Left lung (tissue), 10 donors: ENCODE data around the gene LIMA1. TPM values are rescaled to one million over a fixed set of nuclear protein-coding genes. Genes with fewer than 3 reads are reported as not detected.

ENCODE experiments used
- ATAC-seq: fragments of 200-7000 bp; cut with Tn5 transposase; one replicate; pipeline ENCODE4 v1.9.1; 2020; ENCODE audit warnings: moderate library complexity
- DNase-seq, 4 donors: peaks; one replicate each; pipeline ENCODE4 v3.0.0-alpha.2; 2013 to 2020
- H3K27ac ChIP-seq, 2 donors: fragments of 200-600 bp; sonication (generic) in 1 of 2; one replicate each; pipeline versions ENCODE4 v1.5.0 to v1.8.0; 2020 to 2021
- H3K27me3 ChIP-seq, 2 donors: fragments of 200-600 bp; sonication (generic) in 1 of 2; one replicate each; pipeline versions ENCODE4 v1.5.0 to v1.8.0; 2020 to 2021
- H3K36me3 ChIP-seq, 2 donors: fragments of 200-600 bp; sonication (generic) in 1 of 2; one replicate each; pipeline versions ENCODE4 v1.5.0 to v1.8.0; 2020 to 2021
- H3K4me1 ChIP-seq, 2 donors: fragments of 200-600 bp; one replicate each; pipeline ENCODE4 v1.8.0; 2021
- H3K4me3 ChIP-seq, 2 donors: fragments of 200-600 bp; sonication (generic) in 1 of 2; one replicate each; pipeline versions ENCODE4 v1.5.0 to v1.8.0; 2020 to 2021; ENCODE audit warnings: mild to moderate bottlenecking in 1 of 2
- H3K9me3 ChIP-seq, 2 donors: fragments of 200-600 bp; sonication (generic) in 1 of 2; one replicate each; pipeline versions ENCODE4 v1.5.0 to v1.8.0; 2020 to 2021
- intact Hi-C, 2 donors: fragments of 100-400 bp; cut with DNase I; formaldehyde crosslinking; loops; one replicate each; pipeline versions ENCODE4 v1.11.2 to v1.14.2; 2022
- polyA plus RNA-seq, 6 donors: library from polyadenylated mRNA; unstranded; fragments of 120-200 nt; gene quantifications; one replicate each; pipeline ENCODE4 v1.2.1, GENCODE V29; 2013; ENCODE audit not compliant: insufficient read length in 6 of 6
- total RNA-seq, 2 donors: library from RNA; stranded (reverse); fragmentation: NEBNext Ultra II Directional; extraction: Animal tissue kit (Norgen Biotek cat#: 25700); gene quantifications; one replicate each; pipeline ENCODE4 v1.2.1, GENCODE V29; 2021
- TF ChIP-seq, protein P1 (sequence below), 2 donors: fragments of 200-600 bp; sonication (generic) in 1 of 2; IDR thresholded peaks; one replicate each; pipeline versions ENCODE4 v1.5.0 to v1.8.0; 2021; ENCODE audit warnings: antibody characterized with exemption in 2 of 2
- donor health status: DM: no; HTN: yes; CAD: no.
- donor health status: DM: no; HTN: no; CAD: no.

Gene LIMA1
- total and polyA plus RNA-seq, 8 donors: 71.9 to 91.0 (median 81.9) TPM

DNA sequence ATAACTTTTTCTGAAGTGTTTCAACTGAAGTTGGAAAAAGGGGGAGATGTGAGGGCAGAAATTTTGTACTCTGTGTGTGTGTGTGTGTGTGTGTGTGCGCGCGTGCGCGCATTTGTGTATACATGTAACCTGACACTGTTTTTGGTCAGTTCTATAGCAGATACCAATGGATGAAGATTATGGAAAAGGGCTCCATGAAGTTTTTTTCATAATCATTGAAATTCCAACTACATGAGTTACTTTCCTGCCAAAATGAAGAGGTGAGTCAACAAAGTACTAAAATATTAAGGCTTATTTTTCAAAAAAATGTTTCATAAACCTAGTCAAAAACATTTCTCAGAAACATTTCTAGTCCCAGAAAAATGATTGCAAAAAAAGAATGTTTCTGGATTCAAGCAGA, 90.4 kb downstream of the LIMA1 start:
- Histone ChIP-seq H3K27me3 (no peaks in the 10 kb centered on the region), H3K4me1 (peaks cover 0 to 7% of the 10 kb centered on the region in 2 donors), H3K4me3 (no peak overlapping the region), H3K9me3 (no peaks in the 10 kb centered on the region), H3K27ac (no peak overlapping the region), H3K36me3 (peaks cover 0 to 46% of the 10 kb centered on the region in 2 donors)
- no peak for ATAC-seq
- DNase-seq: no peak
- TF ChIP-seq, protein P1, sequence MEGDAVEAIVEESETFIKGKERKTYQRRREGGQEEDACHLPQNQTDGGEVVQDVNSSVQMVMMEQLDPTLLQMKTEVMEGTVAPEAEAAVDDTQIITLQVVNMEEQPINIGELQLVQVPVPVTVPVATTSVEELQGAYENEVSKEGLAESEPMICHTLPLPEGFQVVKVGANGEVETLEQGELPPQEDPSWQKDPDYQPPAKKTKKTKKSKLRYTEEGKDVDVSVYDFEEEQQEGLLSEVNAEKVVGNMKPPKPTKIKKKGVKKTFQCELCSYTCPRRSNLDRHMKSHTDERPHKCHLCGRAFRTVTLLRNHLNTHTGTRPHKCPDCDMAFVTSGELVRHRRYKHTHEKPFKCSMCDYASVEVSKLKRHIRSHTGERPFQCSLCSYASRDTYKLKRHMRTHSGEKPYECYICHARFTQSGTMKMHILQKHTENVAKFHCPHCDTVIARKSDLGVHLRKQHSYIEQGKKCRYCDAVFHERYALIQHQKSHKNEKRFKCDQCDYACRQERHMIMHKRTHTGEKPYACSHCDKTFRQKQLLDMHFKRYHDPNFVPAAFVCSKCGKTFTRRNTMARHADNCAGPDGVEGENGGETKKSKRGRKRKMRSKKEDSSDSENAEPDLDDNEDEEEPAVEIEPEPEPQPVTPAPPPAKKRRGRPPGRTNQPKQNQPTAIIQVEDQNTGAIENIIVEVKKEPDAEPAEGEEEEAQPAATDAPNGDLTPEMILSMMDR (IDR thresholded peaks at IDR 0.05): no peak
- intact Hi-C loops: no loop called here

DNA sequence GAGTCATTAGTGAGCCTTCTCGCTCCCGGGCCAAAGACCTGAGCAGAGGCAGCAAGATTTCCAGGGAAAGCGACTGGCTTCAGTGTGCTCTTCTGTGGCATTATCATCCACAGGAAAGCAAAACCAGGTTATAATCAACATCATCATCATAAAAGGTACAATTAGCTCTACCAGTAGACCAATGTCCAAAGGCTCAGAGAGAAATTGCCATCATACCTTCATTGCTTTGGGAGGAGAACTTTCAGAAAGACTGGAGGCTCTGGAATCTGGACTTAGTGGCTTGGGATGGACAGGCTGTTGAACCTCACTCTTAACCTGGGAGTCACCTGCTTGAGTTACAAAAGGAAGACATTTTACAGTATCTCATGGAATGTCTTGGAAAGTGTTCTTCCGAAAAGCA, 91.1 kb downstream of the LIMA1 start:
- Histone ChIP-seq H3K4me3 (no peak overlapping the region), H3K27me3 (no peaks in the 10 kb centered on the region), H3K27ac (no peak overlapping the region), H3K9me3 (no peaks in the 10 kb centered on the region), H3K36me3 (peaks cover 0 to 40% of the 10 kb centered on the region in 2 donors), H3K4me1 (peaks cover 3 to 11% of the 10 kb centered on the region in 2 donors)
- TF ChIP-seq, protein P1 (IDR thresholded peaks at IDR 0.05): no peak
- intact Hi-C loops: no loop called here
- ATAC-seq: no peak
- no peak for DNase-seq

DNA sequence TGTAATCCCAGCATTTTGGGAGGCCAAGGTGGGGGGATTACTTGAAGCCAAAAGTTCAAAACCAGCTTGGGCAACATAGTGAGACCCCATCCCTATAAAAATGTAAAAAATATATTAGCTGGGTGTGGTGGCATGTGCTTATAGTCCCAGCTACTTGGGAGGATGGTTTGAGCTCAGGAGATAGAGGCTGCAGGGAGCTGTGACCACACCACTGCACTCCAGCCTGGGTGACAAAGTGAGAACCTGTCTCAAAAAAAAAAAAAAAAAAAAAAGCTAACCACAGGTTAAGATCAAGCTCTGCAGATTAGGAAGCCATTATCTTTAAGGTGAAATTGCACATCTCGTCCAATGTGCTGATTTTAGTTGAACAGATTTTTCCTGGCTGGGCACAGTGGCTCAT, 92.5 kb downstream of the LIMA1 start:
- Histone ChIP-seq H3K36me3 (peaks cover 0 to 40% of the 10 kb centered on the region in 2 donors), H3K4me3 (no peak overlapping the region), H3K9me3 (no peaks in the 10 kb centered on the region), H3K4me1 (peaks cover 11 to 13% of the 10 kb centered on the region in 2 donors), H3K27me3 (no peaks in the 10 kb centered on the region), H3K27ac (no peak overlapping the region)
- intact Hi-C loops: no loop called here
- TF ChIP-seq, protein P1 (IDR thresholded peaks at IDR 0.05): no peak
- no peak for DNase-seq
- ATAC-seq: no peak

DNA sequence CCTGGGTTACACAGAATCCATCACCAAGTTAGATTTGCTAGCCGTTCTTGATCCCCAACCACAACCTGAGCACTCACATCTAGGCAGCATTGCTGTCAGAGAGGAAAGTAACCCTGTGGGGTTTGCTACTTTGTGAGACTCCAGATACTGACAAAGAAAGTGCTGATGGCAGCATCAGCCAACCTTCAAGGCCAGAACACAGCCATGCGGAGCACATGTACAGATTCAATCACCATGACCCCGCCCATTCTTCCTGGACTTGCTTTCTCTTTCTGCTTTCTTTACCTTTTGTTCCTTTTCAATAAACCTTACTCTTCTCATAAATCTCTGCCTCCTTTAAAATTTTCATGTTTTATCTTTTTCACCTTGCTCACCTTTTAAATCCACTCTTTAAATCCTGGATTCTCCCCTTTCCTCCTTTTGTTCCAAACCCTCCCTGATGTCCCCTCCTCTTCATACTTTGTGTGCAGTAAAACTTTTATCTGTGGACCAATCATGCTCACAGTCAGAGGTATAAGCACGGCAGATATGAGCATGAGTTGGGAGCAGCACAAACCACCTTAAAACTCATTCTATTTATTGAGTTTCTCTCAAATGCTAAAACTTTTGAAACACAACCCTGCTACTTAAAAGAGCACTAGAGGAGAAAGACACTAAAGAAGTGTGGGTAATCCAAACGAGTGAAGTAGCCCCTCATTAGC, 94.3 kb downstream of the LIMA1 start:
- Histone ChIP-seq H3K9me3 (no peaks in the 10 kb centered on the region), H3K27ac (peak overlapping the region in 1 of 2 donors; percentile 53), H3K4me3 (no peak overlapping the region), H3K27me3 (no peaks in the 10 kb centered on the region), H3K4me1 (peaks cover 11 to 13% of the 10 kb centered on the region in 2 donors), H3K36me3 (peaks cover 0 to 25% of the 10 kb centered on the region in 2 donors)
- intact Hi-C loops: no loop called here
- DNase-seq (no peak), ATAC-seq (no peak)
- TF ChIP-seq, protein P1 (IDR thresholded peaks at IDR 0.05): no peak

DNA sequence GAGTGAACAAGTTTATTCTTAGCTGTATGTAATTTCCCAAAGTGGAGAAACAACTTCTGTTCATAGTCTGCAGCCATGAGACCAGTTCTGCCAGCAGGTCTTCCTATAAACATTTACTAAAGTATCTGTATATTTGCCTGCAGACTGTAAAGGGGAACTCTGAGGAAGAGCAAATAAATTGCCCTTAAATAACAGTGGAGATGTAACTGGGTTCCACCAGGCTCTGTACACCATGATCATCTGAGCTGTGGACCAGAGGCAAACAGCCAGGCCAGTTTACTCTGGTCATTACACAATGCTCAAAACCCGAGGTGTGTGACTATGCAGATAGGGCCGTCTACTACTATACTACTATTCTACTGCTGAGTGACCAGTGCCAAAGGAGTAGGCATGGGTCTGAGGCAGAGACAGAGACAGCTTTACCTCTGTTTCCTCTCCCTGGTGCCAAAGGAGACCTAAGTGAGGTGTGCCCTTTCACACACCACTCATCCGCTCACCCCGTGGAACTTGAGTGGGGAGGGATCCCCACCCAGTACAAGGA, 95.0 kb downstream of the LIMA1 start:
- no peaks in the 10 kb centered on the region for H3K9me3 ChIP-seq
- H3K4me1 ChIP-seq: peaks cover 11 to 13% of the 10 kb centered on the region in 2 donors
- peaks cover 0 to 21% of the 10 kb centered on the region in 2 donors for H3K36me3 ChIP-seq
- DNase-seq (no peak), ATAC-seq (peak; percentile 35)
- H3K27ac ChIP-seq: peak overlapping the region in 1 of 2 donors; percentile 53
- H3K27me3 ChIP-seq: no peaks in the 10 kb centered on the region
- TF ChIP-seq, protein P1 (IDR thresholded peaks at IDR 0.05): no peak
- no peak overlapping the region for H3K4me3 ChIP-seq
- intact Hi-C loops: no loop called here
